Lung (tissue), 12 donors: ENCODE measurements around the gene NDE1. TPM values are rescaled to one million over a fixed set of nuclear protein-coding genes. Genes with fewer than 3 reads are reported as not detected.
"Not testable (repeated sequence)": the region's sequence is repeated elsewhere in the genome, so short reads cannot be mapped to it uniquely, and the experiment has no call there.

Experiments used
- ATAC-seq: fragments of 200-7000 bp; cut with Tn5 transposase; one replicate; pipeline ENCODE4 v1.9.1; 2020; ENCODE audit warnings: moderate number of reproducible peaks; ENCODE audit not compliant: insufficient read depth, low FRiP score
- DNase-seq, 3 donors: peaks; one replicate each; pipeline ENCODE4 v3.0.0-alpha.2; 2013 to 2017
- H3K27ac ChIP-seq, 2 donors: one replicate each; pipeline ENCODE4 v1.5.1; 2013; ENCODE audit warnings: mild to moderate bottlenecking in 2 of 2, moderate library complexity in 2 of 2, control low read depth in 1 of 2, inconsistent platforms in 1 of 2, low read depth in 1 of 2, low read length in 1 of 2
- H3K27me3 ChIP-seq, 3 donors: one replicate each; pipeline ENCODE4 v1.5.1; 2013; ENCODE audit warnings: low read length in 2 of 3; ENCODE audit not compliant: control insufficient read depth in 3 of 3, insufficient read depth in 3 of 3
- H3K36me3 ChIP-seq, 4 donors: one replicate each; pipeline ENCODE4 v1.5.1; 2013; ENCODE audit warnings: low read length in 4 of 4, mild to moderate bottlenecking in 1 of 4, moderate library complexity in 1 of 4; ENCODE audit not compliant: control insufficient read depth in 4 of 4, insufficient read depth in 4 of 4
- H3K4me1 ChIP-seq, 5 donors: one replicate each; pipeline ENCODE4 v1.5.1; 2013; ENCODE audit warnings: low read length in 5 of 5, mild to moderate bottlenecking in 2 of 5, moderate library complexity in 1 of 5; ENCODE audit not compliant: control insufficient read depth in 5 of 5, insufficient read depth in 5 of 5
- H3K4me3 ChIP-seq: one replicate; pipeline ENCODE4 v1.5.1; 2013; ENCODE audit warnings: mild to moderate bottlenecking, control low read depth, moderate library complexity
- H3K9ac ChIP-seq, 2 donors: one replicate each; pipeline ENCODE4 v1.5.1; 2013; ENCODE audit warnings: low read length in 2 of 2, control low read depth in 1 of 2; ENCODE audit not compliant: insufficient read depth in 1 of 2
- H3K9me3 ChIP-seq, 4 donors: one replicate each; pipeline ENCODE4 v1.5.1; 2013; ENCODE audit warnings: low read length in 3 of 4, mild to moderate bottlenecking in 1 of 4, moderate library complexity in 1 of 4; ENCODE audit not compliant: control insufficient read depth in 4 of 4, insufficient read depth in 3 of 4
- CTCF ChIP-seq: IDR thresholded peaks from 2 replicates; pipeline ENCODE4 v1.5.1; 2012; ENCODE audit warnings: mild to moderate bottlenecking; ENCODE audit errors: control extremely low read depth, extremely low read depth
- WGBS, 2 donors: extraction: QIAGEN DNeasy Blood & Tissue Kit; methylation state at CpG; one replicate each; pipeline ENCODE4 v1.1.7; 2013; 5-methylcytosine and 5-hydroxymethylcytosine counted together
- polyA plus RNA-seq, 2 donors: library from polyadenylated mRNA; stranded (reverse); fragments of 200-250 nt; gene quantifications; one replicate each; pipeline ENCODE4 v1.2.1, GENCODE V29; 2013
- total RNA-seq, 2 donors: library from RNA; depleted of rRNA in 1 of 2; stranded (reverse); fragments of >200 nt in 1 of 2; gene quantifications; one replicate each; pipeline ENCODE4 v1.2.1, GENCODE V29; 2014 to 2021
- donor health status: control.
- donor health status: control.
- donor health status: Bipolar disorder and iron deficiency.
- donor health status: healthy.
- donor health status: DM: yes; HTN: yes; CAD: no.

The NDE1 gene
- total and polyA plus RNA-seq, 4 donors: 7.4 to 46.8 (median 22.5) TPM

- Histone ChIP-seq H3K4me3 (no peak overlapping the region), H3K36me3 (peaks cover 19 to 80% (median 47%) of the 10 kb centered on the region in 4 donors), H3K27me3 (no peaks in the 10 kb centered on the region), H3K9ac (no peak overlapping the region), H3K4me1 (peaks cover 0 to 5% (median 0%) of the 10 kb centered on the region in 5 donors), H3K9me3 (no peaks in the 10 kb centered on the region), H3K27ac (no peak overlapping the region)
- ATAC-seq (no peak), DNase-seq (no peak)
- WGBS, 2 donors: 90 to 96% methylated on average over 14 of the region's 14 CpGs
- TF ChIP-seq CTCF: no peak
Observed at GRCh38 chr16:15604460-15605440, 45.3 kb upstream of the NDE1 start.

- DNase-seq: no peak
- Histone ChIP-seq H3K4me1 (peaks cover 0 to 5% (median 0%) of the 10 kb centered on the region in 5 donors), H3K36me3 (peaks cover 19 to 77% (median 51%) of the 10 kb centered on the region in 4 donors), H3K4me3 (no peak overlapping the region), H3K27me3 (no peaks in the 10 kb centered on the region), H3K27ac (peak overlapping the region in 1 of 2 donors; percentile 26), H3K9me3 (no peaks in the 10 kb centered on the region), H3K9ac (no peak overlapping the region)
- no peak for TF ChIP-seq CTCF
- WGBS, 2 donors: 93 to 98% methylated on average over 13 of the region's 13 CpGs
- no peak for ATAC-seq
Observed at GRCh38 chr16:15605839-15606517, 44.1 kb upstream of the NDE1 start.

GRCh38 chr16:15606518-15607220 lies 43.4 kb upstream of the NDE1 start:
- no peaks in the 10 kb centered on the region for H3K9me3 ChIP-seq
- no peak overlapping the region for H3K9ac ChIP-seq
- peaks cover 22 to 73% (median 47%) of the 10 kb centered on the region in 4 donors for H3K36me3 ChIP-seq
- TF ChIP-seq CTCF: no peak
- DNase-seq: no peak
- 94% methylated on average over 5 of the region's 5 CpGs for WGBS, 2 donors
- no peak for ATAC-seq
- H3K4me3 ChIP-seq: no peak overlapping the region
- peak overlapping the region in 1 of 2 donors; percentile 26 for H3K27ac ChIP-seq
- peaks cover 0 to 5% (median 0%) of the 10 kb centered on the region in 5 donors for H3K4me1 ChIP-seq
- no peaks in the 10 kb centered on the region for H3K27me3 ChIP-seq

GRCh38 chr16:15607221-15607699 lies 42.8 kb upstream of the NDE1 start:
- H3K27ac ChIP-seq: peak overlapping the region in 1 of 2 donors; percentile 84
- DNase-seq, H3K4me1 ChIP-seq, H3K9me3 ChIP-seq, H3K4me3 ChIP-seq, H3K27me3 ChIP-seq, H3K9ac ChIP-seq, ATAC-seq: not testable (repeated sequence)
- 88% methylated on average over 12 of the region's 12 CpGs for WGBS, 2 donors
- H3K36me3 ChIP-seq: peaks cover 23 to 73% (median 49%) of the 10 kb centered on the region in 4 donors
